IMR-90 (cell line): ENCODE results near the gene KCNQ2.

Experiments
- BHLHE40 ChIP-seq: fragments of 150-350 bp; IDR thresholded peaks from 2 replicates; pipeline ENCODE4 v1.6.1; 2016; ENCODE audit warnings: mild to moderate bottlenecking, low read depth, low read length
- CEBPB ChIP-seq: IDR thresholded peaks from 2 replicates; pipeline ENCODE4 v1.6.1; 2012; ENCODE audit warnings: low read depth, low read length, improper control_type of control experiment
- CHD1 ChIP-seq: IDR thresholded peaks from 2 replicates; pipeline ENCODE4 v1.6.1; 2012; ENCODE audit warnings: low read depth, low read length, improper control_type of control experiment
- CTCF ChIP-seq: conservative IDR thresholded peaks from 2 replicates; pipeline ENCODE4 v1.5.1; 2012; ENCODE audit warnings: mild to moderate bottlenecking, low read depth, low read length, improper control_type of control experiment
- ELK1 ChIP-seq: fragments of 150-350 bp; IDR thresholded peaks from 2 replicates; pipeline ENCODE4 v1.6.1; 2016; ENCODE audit warnings: low read depth, mild to moderate bottlenecking, low read length, moderate library complexity, borderline replicate concordance
- FOS ChIP-seq: fragments of 150-350 bp; IDR thresholded peaks from 2 replicates; pipeline ENCODE4 v1.6.1; 2016; ENCODE audit warnings: low read depth, low read length
- MAFK ChIP-seq: IDR thresholded peaks from 2 replicates; pipeline ENCODE4 v1.6.1; 2012; ENCODE audit warnings: low read depth, low read length, improper control_type of control experiment
- MXI1 ChIP-seq: IDR thresholded peaks from 2 replicates; pipeline ENCODE4 v1.6.1; 2012; ENCODE audit warnings: low read depth, mild to moderate bottlenecking, low read length, moderate library complexity, borderline replicate concordance
- POLR2A ChIP-seq: IDR thresholded peaks from 2 replicates; pipeline ENCODE4 v1.6.1; 2012; ENCODE audit warnings: mild to moderate bottlenecking, low read depth, low read length
- RAD21 ChIP-seq: IDR thresholded peaks from 2 replicates; pipeline ENCODE4 v1.6.1; 2012; ENCODE audit warnings: low read length, improper control_type of control experiment
- RFX5 ChIP-seq: IDR thresholded peaks from 2 replicates; pipeline ENCODE4 v1.8.0; 2012; ENCODE audit warnings: low read depth, mild to moderate bottlenecking, low read length, moderate library complexity
- USF2 ChIP-seq: fragments of 150-350 bp; IDR thresholded peaks from 2 replicates; pipeline ENCODE4 v1.6.1; 2017; ENCODE audit warnings: mild to moderate bottlenecking, antibody characterized with exemption, low read length, low read depth

- TF ChIP-seq POLR2A (no peak), RAD21 (no peak), CTCF (no peak), CEBPB (no peak), CHD1 (no peak), ELK1 (no peak), MAFK (no peak), USF2 (no peak), BHLHE40 (no peak), MXI1 (no peak), RFX5 (no peak), FOS (no peak)
These were observed 75.2 kb downstream of the KCNQ2 start for GRCh38 chr20:63397155-63397843.
